Hypothalamus (tissue), 51 donors: ENCODE measurements around the gene NUP210.
A peak's percentile ranks its signal among the peaks of the same experiment; 100 is the strongest.

ENCODE experiments used
- DNase-seq, 51 donors: peaks; one replicate each; lab custom pipeline; 2025; lab: John Stamatoyannopoulos, UW

The NUP210 gene

DNA sequence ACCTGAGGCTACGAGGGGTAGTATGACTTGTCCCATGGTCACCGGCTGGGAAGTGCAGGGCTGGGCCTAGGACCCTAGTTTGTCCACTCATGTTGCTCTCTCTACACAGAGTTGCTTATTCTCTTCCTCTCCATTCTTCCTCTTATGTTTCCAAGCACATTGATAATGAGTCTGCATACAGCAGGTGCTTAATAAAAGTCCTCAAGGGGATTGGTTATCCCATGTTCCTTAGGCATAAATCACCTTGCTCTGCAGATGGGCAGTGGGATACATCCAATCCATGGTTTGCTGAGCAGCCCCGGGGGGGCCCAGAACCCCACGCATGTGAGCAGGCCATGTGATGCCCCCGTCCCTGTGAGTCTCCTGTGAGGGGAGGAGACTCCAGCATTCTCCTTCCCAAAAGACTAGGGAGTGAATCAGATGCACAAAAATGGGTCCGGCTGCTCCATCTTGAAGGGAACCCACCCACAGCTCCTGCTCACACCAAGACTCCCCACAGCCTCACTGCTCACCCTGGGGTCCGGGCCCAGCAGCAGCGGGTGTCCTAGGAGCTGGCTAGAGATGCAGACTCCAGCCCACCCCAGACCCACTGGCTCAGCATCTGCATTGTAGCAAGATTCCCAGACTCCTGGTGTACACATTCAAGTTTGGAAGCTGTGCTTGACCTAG is 139.9 kb downstream of the NUP210 start:
- DNase-seq: no peak

DNA sequence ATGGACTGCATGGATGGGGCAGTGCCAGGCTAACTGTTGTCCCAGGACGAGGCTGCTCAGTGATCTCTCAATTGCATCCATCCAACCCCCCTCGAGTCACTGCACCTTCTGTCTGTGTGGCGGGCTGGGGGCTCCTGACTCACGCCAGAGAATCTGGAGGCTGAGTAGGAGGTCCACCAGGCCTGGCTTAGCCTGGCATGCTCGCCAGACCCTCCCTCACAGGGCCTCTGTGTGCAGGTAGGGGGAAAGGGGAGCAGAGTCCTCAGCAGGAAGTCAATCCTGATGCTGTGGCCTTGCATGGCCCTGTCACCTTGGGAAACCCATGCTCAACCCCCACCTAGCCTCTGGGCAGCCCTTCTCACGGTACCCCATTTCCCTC is 140.6 kb downstream of the NUP210 start:
- no peak for DNase-seq

DNA sequence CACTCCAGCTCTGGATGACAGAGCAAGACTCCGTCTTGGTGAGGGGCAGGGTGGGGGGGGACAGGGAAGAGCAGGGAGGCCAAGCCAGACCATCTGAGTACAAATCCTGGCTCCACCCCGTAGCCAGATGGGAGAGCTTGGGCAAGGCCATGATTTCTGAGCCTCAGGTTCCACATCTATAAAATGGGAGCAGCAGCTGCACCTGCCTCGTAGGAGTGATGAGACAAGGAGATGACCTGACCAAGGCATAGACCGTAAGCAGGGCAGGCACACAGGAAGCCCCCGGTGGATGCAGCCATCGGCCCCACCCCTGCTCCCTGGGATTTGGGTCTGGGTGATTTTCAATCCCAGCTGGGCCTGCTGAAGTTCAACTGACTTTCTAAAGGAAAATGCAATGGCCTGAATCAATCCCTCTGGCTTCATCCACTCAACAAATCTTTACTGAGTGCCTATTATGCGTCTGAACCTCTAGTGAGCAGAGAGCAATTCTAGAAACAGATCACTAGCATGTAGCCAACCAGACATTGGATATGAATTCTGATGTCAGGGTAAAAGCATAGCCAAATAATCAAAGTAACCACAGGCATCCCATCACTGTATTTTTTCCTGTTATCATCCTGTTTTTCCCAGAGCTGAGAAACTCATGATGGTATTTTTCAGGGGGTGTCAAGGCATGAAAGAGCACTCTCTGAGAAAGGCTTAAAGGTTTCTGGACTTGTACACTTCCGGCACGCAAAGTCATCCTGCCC is 141.2 kb downstream of the NUP210 start:
- no peak for DNase-seq

DNA sequence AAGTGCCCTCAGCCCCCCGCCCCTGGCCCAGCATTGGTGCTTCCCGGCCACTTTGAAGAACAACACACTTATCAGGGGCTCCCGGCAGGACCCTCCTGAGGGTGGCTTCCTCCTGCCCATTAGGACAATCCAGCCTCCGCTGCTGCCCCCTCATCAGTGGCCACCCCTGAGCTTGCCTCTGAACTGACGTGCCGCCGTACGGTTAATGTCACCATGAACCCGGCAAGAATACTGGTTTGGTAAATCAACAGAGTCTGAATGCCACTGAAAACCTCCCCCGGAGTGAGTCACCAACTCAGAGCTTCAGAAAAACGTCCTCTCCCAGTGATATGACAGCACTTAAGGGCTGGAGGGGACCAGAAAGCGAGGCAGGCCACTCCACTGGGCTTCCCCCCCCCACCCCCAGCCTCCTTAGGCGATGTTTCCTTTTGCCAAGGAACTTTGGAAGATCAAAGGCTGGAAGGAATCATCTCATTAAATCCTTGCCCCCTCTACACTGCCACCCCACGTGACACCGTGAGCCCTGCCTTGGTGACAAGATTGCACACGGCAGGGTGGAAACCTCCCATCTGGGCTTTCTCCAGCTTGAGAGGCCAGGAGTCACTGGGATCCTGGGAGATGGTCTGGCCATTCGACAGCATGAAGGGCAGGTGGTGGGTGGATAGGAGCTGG is 142.1 kb downstream of the NUP210 start:
- DNase-seq: peak in 3 of 51 donors; percentile 14 to 53 (median 51)

DNA sequence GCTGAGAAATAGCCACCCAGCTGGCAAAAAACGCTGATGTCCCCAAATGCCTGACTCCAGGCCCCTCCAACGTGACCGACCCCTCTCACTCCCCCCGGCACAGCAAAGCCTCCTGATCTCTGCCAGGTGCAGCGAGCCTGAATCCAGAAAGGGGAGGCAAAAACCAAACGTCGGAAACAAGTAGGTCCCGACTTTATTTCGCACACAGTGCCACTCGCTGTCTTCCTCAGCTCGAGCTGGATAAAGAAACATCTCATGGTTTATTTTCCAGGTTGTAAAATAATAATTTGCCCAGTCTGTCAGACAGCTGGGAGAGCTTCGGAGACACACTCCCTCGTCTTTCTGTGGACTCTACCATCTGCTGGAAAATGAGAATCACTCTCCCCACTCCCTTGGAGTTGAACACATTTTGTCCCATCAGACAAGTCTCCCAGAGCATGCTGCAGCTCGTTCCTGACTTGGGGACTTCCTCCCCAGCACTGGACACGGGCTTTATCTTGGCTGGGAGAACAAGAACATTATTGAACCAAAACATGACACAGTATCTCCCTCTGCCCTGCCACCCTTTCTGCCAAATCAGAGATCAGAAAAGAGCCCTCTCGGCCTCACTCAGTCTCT is 142.8 kb downstream of the NUP210 start:
- DNase-seq: peak in 4 of 51 donors; percentile 21 to 53 (median 37)

DNA sequence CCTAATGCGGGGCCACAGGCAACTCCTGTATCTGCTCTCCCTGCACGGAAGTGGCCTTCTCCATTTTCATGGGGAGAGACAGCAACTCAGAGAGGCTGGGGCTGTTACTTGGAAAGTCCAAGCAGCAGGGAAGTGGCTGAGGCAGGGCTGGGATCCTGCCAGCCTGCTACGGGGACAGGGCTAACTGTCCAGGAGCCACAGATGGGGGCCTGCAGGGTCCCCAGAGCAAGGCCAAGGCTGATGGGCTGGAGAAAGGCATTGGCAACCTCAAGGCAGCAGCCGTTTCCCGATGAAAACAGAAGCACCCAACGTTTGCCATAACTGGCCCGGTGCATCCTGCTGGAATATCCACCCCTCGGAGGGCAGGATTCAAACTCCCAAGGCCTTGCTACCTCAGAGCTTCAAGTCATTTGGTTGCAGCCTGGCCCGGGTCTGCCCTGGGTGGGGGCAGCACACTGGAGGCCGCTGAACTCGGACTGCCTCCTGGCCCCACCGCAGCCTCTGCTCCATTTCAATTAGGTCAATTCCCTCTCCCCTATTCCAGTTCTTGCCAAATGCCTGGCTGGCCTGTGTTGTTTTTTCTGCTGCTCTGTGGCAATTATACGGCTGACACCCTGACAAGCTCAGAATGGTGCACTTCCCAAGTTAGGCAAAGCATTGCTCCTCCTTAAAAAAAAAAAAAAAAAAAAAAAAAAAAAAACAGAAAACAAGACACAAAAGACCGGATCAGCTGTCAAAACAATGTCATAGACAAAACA is 143.5 kb downstream of the NUP210 start:
- peak in 12 of 51 donors; percentile 12 to 50 (median 32) for DNase-seq

DNA sequence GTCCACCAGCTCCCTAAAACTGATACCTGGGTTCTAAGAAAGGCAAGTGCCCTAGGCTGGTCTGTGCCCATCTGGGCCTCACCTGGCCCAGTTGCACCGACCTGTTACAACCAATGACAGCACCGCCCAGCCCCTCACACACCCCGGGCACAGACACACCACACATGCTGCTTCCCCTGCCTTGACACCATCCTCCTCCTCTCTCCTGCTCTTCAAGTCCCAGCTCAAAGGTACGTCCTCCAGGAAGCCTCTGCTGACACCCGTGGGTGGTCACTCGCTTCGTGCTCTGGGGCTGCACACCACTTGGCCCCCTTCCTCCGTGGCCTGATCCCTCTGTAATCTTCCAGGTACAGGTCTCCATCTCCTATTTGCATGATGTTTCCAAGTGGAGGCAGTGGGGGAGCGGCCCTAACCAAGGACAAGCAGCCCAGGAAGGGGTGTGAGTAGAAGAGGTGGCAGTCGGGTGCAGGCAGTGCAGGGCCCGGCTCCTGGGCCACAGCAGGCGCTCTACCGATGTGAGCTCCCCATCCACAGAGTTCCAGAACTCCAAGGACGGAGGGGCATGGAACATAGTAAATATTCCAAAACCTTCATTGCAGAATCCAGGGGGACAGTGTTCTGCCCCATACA is 144.6 kb downstream of the NUP210 start:
- DNase-seq: no peak

DNA sequence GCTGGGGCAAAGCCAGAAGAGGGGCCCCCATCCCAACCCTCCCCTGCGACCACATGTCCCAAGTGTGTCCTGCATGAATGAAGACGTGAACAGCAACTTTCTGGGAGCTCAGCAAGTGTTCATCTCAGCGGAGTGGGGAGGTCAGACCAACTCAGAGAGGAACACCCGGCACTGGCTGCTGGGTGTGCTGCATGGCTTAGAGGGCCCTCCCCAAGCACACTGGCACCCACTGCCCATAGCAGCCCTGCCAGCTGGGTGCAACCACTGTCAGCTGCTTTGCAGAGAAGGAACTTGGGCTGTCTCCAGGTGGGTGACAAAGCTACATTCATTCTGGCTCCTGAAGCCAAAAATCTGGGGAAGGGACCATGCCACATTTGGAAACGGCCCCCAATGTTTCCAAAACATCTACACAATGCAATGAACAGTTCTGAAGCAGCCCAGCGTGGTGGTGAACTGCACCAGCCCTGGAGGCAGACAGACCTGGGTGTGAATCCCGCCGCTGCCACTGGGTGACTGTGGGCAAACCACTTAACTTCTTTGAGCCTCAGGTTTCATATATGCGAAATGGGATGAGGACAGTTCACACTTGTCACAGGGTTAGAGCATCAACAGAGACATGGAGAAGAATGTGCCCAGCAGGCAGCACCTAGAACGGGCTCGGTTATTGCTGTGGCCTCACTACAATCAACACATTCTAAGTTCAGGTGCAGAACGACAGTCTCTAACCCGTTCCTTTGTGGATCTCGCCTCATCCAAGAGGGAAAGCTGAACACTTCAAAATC is 145.4 kb downstream of the NUP210 start:
- DNase-seq: peak in 2 of 51 donors; percentile 12 to 29

DNA sequence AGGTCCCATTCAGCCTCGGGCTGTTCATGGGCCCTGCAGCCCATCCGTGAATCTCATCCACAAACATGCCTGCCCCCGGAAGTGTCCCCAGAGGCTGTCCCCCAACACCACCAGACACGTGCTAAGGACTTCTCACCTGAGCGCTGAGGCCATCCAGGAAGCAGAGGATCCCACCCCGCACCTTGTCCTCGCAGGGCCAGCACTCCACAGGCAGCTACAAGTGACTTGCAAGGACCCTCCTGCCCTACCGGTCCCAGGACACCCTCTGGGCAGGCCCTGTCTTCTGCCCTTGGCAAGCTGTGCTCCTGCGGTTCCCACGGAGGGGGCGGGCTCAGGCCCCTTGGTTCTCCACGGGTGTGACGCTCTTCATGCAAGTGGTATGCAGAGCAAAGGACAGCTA is 146.0 kb downstream of the NUP210 start:
- no peak for DNase-seq

DNA sequence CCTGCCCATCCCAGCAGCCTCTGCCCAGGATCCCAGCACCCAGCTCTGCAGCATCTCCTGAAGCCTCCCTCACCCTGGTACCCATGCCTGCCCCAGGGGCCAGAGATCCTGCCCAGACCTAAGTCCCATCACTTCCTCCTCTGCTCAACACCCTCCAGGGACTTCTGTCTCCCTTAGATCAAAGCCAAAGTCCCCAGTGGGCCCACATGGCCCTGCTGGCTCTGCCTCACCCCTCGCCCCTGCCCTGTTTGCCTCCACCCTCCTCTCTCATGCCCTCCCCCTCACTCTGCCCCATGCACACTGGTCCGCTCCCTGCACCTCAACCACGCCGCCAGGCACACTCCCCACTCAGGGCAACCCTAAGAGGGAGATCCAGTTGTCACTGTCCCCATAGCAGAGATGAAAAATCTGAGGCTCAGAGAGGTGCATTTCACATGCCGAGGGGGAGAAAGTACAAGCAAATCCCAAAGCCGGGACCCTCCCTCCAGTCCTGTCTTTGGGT is 146.5 kb downstream of the NUP210 start:
- DNase-seq: no peak

DNA sequence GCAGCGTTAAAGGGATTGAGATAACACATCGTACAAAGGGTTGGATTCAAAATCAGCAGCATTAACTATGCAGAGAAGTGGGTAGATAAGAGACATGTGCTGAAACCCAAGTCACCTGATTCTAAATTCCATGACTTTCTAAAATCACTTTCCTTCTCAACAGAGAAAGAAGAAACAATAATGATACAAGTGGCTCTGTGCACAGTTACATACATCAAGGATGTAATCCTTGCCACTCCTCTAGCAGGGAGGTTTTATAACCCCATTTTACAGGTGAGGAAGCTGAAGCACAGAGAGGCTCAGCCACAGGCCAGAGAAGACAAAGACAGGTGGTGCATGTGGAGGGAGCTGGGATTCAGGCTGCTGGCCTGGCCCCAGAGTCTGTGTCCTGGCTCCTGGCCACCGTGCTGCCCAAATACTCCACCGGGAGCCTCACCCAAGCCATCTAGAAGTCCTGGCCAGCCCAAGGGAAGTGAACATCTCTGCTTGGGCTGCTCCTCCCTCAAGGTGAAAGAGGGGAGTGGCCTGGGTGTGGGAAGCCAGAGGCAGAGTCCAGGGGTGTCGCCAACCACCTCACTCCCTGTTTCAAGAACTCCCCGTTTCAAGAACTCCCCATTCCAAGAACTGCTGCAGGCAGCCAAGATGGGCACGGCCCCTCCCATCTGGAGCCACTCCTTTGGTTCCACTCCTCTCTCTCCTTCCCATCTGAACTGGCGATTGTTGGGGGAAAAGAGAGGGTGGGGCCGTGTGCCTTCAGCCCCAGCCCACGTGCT is 147.1 kb downstream of the NUP210 start:
- DNase-seq: no peak

DNA sequence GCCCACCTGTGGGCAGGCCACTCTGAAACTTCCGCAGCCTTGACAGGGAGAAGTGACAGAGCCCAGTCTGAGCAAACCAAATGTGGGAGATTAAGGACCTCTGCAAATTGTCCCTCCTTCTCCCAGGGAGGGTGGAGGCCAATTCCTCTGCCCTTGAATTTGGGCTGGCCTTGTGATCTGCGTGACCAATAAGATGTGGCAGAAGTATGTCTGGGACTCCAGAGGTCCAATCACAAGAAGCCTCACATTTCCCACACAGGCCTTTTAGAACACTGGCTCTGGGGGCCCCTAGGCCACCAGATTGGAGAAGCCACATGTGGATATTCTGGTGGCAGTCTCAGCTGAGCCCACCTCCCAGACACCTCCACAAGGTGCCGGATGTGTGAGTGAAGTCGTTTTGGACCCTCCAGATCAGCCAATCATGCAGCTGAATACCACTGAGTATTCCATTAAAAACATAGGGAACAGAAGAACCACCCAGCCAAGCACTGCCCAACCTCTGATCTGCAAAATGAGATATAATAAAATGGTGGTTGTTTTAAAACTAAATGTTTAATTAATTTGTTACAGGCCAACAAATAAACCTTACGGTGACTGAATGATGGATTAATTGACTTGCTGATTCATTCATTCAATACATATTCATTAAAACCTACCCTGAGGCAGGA is 150.3 kb downstream of the NUP210 start:
- no peak for DNase-seq

DNA sequence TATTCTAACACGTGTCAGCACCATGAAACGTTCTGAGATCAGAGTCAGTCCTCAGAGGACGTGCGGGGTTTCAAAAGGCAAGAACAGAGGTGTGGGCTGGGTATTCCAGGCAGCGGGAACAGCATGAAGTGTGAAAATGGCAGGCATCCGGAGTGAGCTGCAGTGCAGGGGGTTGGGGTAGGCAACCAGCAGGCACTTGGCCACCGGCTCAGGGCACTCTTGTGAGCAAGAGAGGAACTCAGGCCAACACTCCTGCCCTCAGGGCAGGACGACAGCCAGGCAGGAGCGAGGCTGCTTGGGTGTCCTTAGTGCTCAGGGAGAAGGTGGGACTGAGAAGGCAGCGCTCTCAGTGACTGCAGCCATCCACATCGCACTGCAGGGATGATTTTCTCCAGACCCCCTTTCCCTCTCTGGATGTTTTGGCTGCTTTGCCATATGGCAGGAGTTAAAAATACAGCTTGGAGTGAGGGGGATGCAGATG is 151.1 kb downstream of the NUP210 start:
- DNase-seq: peak in 2 of 51 donors; percentile 11 to 26

DNA sequence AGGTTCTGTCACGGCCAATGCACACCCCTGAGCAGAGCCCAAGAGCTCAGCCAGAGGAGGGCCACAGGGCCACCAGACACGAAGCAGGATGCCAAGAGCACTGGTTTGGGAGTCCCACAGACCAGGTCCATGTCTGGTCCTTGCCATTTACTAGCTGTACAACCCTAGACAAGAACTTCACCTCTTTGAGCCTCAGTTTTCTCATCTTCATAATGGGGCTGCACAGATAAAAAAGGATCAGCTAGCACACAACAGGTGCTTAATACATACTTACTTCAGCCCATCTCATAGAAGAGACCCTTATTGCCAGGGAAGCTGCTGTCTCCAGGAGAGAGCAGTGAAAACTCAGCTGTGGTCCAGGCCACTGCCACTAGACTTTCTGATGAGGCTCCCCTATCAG is 152.0 kb downstream of the NUP210 start:
- no peak for DNase-seq

DNA sequence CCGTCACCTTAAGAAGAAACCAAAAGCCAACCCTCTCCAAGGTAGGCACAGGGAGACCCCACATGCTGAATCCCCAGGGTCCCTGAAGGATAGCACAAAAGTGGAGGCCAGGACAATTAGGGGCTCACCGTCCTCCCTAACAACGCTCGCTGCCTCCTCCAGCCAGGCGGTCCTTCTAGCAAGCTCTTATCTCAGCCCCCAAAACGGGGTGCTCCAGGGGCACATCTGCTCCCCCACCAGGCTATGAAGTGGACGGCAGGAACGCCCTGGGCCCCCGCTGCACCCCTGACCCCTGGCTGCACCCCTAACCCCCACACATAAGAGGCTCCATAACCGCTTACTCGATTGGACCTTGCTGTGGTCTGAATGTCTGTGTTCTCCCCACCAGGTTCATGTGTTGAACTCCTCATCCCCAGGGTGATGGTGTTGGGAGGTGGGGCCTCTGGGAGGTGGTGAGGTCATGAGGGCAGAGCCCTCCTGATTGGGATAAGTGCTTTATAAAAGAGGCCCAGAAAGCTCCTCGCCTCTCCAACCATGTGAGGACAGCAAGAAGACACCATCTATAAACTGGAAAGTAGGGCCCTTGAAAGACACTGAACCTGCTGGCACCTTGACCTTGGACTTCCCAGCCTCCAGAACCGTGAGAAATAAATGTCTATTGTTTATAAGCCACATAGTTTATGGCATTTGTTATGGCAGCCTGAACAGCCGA is 153.3 kb downstream of the NUP210 start:
- DNase-seq: no peak
